Osteoblast (primary cell): ENCODE results near the gene LBX1. TPM values are rescaled to one million over a fixed set of nuclear protein-coding genes. Genes with fewer than 3 reads are reported as not detected.

Experiments
- DNase-seq: peaks from one replicate; pipeline ENCODE4 v3.0.0; 2011; ENCODE audit warnings: low spot score, mixed read lengths; ENCODE audit not compliant: insufficient read length; ENCODE audit errors: missing footprints
- H2AFZ ChIP-seq: 2 replicates; pipeline ENCODE4 v1.6.0; 2011; ENCODE audit warnings: mild to moderate bottlenecking, low read length
- H3K27ac ChIP-seq: 2 replicates; pipeline ENCODE4 v1.5.1; 2011; ENCODE audit warnings: mild to moderate bottlenecking, low read depth, low read length, moderate library complexity
- H3K27me3 ChIP-seq: 2 replicates; pipeline ENCODE4 v1.6.0; 2012; ENCODE audit warnings: mild to moderate bottlenecking, control low read depth, inconsistent platforms, low read length, moderate library complexity; ENCODE audit not compliant: insufficient read depth
- H3K36me3 ChIP-seq: 2 replicates; pipeline ENCODE4 v1.5.1; 2011; ENCODE audit warnings: mild to moderate bottlenecking, low read length, control low read depth, moderate library complexity; ENCODE audit not compliant: insufficient read depth
- H3K4me1 ChIP-seq: 2 replicates; pipeline ENCODE4 v1.5.1; 2011; ENCODE audit warnings: mild to moderate bottlenecking, low read length, control low read depth, moderate library complexity; ENCODE audit not compliant: insufficient read depth
- H3K4me2 ChIP-seq: 2 replicates; pipeline ENCODE4 v1.6.0; 2011; ENCODE audit warnings: mild to moderate bottlenecking, low read length; ENCODE audit not compliant: insufficient read depth
- H3K4me3 ChIP-seq: fragments of 200-600 bp; sonication (generic); 3 replicates; pipeline ENCODE4 v1.5.1; 2012; ENCODE audit warnings: mild to moderate bottlenecking, low read length, inconsistent platforms; ENCODE audit not compliant: insufficient read depth
- H3K79me2 ChIP-seq: 2 replicates; pipeline ENCODE4 v1.6.0; 2012; ENCODE audit warnings: mild to moderate bottlenecking, low read length, control low read depth, inconsistent platforms; ENCODE audit not compliant: insufficient read depth
- H3K9me3 ChIP-seq: 2 replicates; pipeline ENCODE4 v1.5.1; 2011; ENCODE audit warnings: low read depth, low read length, control low read depth
- H4K20me1 ChIP-seq: 2 replicates; pipeline ENCODE4 v1.6.0; 2012; ENCODE audit warnings: mild to moderate bottlenecking, low read length, control low read depth; ENCODE audit not compliant: insufficient read depth
- total RNA-seq: library from RNA; depleted of rRNA; stranded (reverse); fragments of >200 nt; gene quantifications from 2 replicates; pipeline ENCODE4 v1.2.3, GENCODE V29; 2012
- TF ChIP-seq, protein P1 (sequence below): IDR thresholded peaks from 2 replicates; pipeline ENCODE4 v1.5.1; 2011; ENCODE audit warnings: mild to moderate bottlenecking, low read depth, low read length, moderate library complexity; ENCODE audit errors: extremely low read depth

LBX1 gene
- total RNA-seq, 1 donor, result not detected

DNA sequence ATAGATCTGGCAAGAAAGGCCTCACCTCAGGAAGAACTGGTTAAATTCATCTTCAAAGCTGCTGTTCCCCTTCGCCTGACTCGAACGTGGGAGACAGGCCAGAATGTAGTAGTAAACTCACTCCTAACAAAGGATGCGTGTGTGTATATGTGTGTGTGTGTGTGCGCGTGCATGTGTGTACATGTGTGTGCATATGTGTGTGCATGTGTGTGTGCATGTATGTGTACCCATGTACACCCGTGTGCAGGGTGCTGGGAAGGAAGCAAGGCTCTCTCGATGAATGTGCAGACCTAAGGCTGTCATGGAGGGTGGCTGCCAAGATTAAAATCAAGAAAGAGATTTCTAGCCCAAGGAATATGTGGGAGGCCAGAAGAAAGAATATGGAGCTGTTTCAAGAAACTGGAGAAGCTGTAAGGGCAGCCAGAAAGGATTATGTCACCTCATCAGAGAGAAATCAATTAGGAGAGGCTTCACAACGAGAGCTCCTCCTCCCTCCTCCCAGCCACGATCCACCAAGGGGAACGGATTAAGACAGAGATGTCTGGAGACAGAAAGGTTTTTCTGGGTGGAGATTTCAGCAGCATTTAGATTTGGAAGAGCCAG lies 34.0 kb upstream of the LBX1 start:
- TF ChIP-seq, protein P1, sequence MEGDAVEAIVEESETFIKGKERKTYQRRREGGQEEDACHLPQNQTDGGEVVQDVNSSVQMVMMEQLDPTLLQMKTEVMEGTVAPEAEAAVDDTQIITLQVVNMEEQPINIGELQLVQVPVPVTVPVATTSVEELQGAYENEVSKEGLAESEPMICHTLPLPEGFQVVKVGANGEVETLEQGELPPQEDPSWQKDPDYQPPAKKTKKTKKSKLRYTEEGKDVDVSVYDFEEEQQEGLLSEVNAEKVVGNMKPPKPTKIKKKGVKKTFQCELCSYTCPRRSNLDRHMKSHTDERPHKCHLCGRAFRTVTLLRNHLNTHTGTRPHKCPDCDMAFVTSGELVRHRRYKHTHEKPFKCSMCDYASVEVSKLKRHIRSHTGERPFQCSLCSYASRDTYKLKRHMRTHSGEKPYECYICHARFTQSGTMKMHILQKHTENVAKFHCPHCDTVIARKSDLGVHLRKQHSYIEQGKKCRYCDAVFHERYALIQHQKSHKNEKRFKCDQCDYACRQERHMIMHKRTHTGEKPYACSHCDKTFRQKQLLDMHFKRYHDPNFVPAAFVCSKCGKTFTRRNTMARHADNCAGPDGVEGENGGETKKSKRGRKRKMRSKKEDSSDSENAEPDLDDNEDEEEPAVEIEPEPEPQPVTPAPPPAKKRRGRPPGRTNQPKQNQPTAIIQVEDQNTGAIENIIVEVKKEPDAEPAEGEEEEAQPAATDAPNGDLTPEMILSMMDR, result no peak
- Histone ChIP-seq H3K79me2 (no peaks in the 10 kb centered on the region), H2AFZ (no peak overlapping the region), H3K27me3 (peaks cover 16% of the 10 kb centered on the region), H3K27ac (no peak overlapping the region), H3K4me1 (no peaks in the 10 kb centered on the region), H3K4me3 (no peak overlapping the region), H3K36me3 (no peaks in the 10 kb centered on the region), H4K20me1 (no peaks in the 10 kb centered on the region), H3K4me2 (no peak overlapping the region), H3K9me3 (no peaks in the 10 kb centered on the region)
- DNase-seq, result no peak

DNA sequence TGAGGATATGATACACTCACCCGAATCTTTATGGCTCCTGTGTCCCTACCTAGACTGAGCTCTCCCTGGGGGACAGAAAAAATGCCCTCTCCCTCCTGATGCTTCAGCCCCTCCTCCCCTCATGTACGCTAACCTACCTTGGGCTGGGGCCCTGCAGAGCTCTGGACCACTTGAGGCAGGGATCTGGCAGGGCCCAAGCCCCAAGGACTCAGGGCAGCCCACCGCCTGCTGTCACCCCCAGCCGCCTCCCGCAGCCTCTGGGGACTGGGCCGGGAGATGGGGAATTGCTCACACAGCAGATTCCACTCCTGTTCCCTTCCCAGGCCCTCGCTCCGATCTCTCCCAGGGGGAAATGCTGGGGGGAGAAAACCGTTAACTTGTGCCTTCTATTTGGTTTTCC lies 32.9 kb upstream of the LBX1 start:
- no peak overlapping the region for H3K27ac ChIP-seq
- peaks cover 16% of the 10 kb centered on the region for H3K27me3 ChIP-seq
- H4K20me1 ChIP-seq, result no peaks in the 10 kb centered on the region
- DNase-seq, result no peak
- H3K4me3 ChIP-seq, result no peak overlapping the region
- no peak overlapping the region for H2AFZ ChIP-seq
- no peaks in the 10 kb centered on the region for H3K36me3 ChIP-seq
- H3K9me3 ChIP-seq, result no peaks in the 10 kb centered on the region
- no peaks in the 10 kb centered on the region for H3K79me2 ChIP-seq
- TF ChIP-seq, protein P1, result no peak
- no peak overlapping the region for H3K4me2 ChIP-seq
- H3K4me1 ChIP-seq, result no peaks in the 10 kb centered on the region

DNA sequence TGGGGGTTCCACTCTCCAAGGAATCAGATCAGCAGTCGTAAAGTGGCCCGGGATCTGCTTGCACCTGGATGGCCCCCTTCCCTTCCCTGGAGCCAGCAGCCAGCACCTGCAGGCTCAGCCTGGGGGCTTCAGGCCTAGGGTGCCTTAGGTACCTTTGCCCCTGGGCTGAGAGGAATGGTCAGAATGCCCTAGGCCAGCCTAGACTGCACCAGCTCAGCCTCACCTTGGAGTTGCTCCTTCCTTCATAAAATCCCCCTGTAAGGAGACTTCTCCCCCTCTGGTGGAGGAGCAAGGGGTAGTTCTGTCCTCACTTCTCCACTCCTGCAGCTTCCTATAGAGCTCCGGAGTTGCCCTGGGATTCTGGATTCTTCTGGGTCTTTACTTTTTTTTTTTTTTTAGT lies 32.4 kb upstream of the LBX1 start:
- no peak for DNase-seq
- H3K79me2 ChIP-seq, result no peaks in the 10 kb centered on the region
- H3K4me3 ChIP-seq, result no peak overlapping the region
- H4K20me1 ChIP-seq, result no peaks in the 10 kb centered on the region
- no peaks in the 10 kb centered on the region for H3K4me1 ChIP-seq
- H3K4me2 ChIP-seq, result no peak overlapping the region
- H3K36me3 ChIP-seq, result no peaks in the 10 kb centered on the region
- no peaks in the 10 kb centered on the region for H3K9me3 ChIP-seq
- H2AFZ ChIP-seq, result no peak overlapping the region
- H3K27ac ChIP-seq, result no peak overlapping the region
- H3K27me3 ChIP-seq, result peaks cover 16% of the 10 kb centered on the region
- TF ChIP-seq, protein P1, result no peak

DNA sequence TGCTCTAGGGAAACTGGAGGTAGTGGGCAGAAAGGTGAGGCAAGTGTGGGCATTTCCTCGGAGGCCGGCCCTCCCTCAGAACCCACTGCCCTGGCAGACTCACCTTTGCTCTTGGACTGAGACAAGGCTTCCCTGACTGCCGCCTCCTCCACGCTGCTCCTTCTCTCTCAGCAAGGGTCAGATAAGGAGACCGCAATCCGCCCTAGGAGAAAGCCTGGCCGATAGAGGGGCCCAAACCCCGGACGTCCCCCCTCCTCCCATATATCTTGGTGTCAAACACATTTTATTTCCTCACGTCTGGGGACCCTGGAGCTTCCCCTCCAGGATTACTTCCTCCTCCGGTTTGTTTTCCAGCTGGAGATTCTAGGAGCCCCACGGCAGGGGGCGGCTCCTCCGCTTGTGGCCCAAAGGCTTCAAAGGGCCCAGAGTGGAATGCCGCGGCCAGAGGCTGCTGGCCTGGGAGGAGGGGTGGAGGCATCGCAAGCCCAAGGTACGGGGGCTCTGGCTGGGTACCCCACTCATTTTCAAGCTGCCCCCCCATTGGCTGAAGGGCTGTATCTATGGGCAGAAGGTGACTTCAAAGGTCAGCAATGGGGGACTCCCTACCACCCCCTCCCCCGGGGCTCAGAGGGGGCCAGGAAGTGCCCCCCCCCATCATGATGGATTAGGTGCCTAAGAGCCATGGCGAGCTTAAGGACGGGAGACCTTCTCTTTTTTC lies 31.7 kb upstream of the LBX1 start:
- TF ChIP-seq, protein P1, result no peak
- H3K9me3 ChIP-seq, result no peaks in the 10 kb centered on the region
- no peak for DNase-seq
- H3K4me1 ChIP-seq, result no peaks in the 10 kb centered on the region
- H3K4me2 ChIP-seq, result no peak overlapping the region
- no peaks in the 10 kb centered on the region for H4K20me1 ChIP-seq
- peaks cover 16% of the 10 kb centered on the region for H3K27me3 ChIP-seq
- no peak overlapping the region for H3K4me3 ChIP-seq
- H3K27ac ChIP-seq, result no peak overlapping the region
- no peaks in the 10 kb centered on the region for H3K79me2 ChIP-seq
- no peaks in the 10 kb centered on the region for H3K36me3 ChIP-seq
- H2AFZ ChIP-seq, result no peak overlapping the region
